HG02642 (cell line): ENCODE results near the gene SLC6A11.

Experiments used
- ATAC-seq: cut with Tn5 transposase; IDR thresholded peaks from one replicate; pipeline ENCODE4 v1.9.1; 2021; ENCODE audit warnings: mild to moderate bottlenecking; ENCODE audit not compliant: unreplicated experiment, poor library complexity

The SLC6A11 gene

DNA sequence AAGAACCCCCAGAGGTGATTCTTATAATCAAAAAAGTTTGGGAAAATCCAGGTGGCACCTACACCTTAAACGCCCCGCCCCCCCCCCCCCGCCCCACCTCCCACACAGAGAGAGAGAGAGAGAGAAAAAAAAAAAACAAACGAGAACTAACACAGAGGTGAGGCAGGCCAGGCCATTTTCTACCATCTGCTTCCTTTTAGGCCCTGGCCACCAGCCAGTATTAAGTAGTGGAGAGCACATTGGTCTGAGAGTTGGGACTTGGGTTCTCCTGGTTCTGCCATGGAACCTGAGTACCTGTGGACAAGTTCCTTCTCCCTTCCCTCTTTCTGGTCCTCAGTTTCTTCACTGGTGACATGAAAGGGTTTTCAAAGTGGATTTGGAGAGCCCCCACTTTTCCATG, 60.6 kb downstream of the SLC6A11 start:
- ATAC-seq = no peak

DNA sequence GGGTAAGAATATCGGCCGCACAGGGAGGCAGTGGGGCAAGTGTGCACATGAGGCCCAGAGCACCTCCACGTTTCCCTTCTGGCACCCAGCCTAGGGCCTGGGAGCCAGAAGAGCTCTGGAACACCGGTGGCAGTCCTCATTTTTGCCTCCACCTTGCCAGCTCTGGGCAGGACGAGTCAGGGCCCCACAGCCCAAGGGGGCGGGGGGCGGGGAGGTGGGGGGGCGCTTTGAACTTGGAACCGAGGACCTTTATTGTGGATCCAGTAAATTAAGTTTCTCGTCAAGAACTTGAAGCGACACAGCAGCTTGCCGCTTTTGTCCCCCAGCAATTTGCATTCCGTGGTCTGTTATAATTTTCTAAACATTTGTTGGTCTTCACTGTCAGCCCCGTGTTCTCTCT, 66.8 kb downstream of the SLC6A11 start:
- no peak for ATAC-seq

DNA sequence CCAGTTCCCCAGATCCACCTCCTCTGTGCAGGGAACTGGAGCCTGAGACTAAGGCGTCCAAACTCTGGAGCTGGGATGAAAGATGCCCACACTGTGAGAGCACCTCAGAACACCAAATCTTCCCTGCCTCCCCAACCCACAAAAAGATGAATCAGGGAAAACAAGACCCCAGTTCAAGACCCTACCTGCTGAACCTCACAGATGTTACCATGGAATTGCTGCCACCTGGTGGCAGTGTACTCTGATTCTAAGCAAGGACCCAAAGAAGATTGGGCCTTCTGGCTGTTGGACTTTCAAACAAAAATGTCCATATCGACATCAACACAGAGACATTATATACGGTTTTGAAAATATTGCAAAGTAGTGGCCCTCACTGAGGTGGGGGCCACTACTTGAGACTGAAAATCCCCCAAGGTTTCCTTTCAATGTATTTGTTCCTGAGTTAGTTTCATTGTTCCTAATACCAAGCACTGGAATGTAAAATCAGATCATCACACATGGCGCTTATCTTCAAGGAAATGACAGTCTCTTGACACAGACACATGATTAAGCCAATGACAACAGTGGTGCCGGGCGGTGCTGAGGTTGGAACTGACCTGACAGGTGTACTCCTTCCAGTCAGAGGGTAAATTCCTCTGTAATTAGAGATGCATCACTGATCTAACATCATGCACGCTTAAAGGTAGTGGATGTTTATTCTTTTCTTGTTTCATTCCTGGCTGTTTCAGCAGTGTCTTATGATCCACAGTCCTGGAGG, 67.6 kb downstream of the SLC6A11 start:
- no peak for ATAC-seq

DNA sequence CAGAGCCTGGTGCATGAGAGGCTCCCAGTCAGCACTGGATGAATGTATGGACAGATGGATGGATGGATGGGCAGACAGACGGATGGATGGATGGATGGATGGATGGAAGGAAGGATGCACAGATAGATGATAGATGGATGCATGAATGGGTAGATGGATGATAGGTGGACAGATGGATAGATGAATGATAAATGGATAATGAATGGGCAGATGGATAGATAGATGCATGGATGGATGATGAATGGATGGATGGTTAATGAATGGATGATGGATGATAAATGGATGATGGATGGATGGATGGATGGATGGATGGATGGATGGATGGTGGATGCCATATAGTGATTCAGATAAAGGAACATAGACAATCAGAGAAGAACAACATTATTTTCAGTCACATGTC, 71.0 kb downstream of the SLC6A11 start:
- ATAC-seq = no peak

DNA sequence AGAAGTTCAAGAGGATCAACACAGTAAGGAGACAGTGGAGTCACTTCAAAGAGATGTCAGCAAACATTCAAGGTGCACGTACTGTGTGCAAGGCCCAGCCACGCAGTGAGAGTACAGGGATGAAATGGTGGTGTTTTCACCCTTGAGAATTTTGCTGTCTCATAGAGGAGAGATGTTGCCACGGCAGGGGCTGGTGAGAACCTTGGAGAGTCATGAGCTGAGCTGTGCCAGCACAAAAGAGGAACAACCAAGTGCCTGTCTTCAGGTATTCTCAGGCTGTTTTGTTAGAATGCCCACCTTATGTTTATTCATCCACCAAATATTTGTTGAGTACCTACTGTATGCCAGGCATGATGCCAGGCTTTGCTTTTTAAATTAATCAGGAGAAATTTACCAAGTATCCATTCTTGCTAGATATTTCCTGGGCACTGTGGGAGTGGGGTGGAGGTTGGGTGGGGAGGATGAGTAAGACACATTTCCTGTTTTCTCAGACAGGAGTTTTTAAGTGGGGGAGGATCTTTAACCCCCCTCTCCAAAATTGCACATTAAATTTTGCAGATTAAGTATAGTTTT, 72.6 kb downstream of the SLC6A11 start:
- no peak for ATAC-seq

DNA sequence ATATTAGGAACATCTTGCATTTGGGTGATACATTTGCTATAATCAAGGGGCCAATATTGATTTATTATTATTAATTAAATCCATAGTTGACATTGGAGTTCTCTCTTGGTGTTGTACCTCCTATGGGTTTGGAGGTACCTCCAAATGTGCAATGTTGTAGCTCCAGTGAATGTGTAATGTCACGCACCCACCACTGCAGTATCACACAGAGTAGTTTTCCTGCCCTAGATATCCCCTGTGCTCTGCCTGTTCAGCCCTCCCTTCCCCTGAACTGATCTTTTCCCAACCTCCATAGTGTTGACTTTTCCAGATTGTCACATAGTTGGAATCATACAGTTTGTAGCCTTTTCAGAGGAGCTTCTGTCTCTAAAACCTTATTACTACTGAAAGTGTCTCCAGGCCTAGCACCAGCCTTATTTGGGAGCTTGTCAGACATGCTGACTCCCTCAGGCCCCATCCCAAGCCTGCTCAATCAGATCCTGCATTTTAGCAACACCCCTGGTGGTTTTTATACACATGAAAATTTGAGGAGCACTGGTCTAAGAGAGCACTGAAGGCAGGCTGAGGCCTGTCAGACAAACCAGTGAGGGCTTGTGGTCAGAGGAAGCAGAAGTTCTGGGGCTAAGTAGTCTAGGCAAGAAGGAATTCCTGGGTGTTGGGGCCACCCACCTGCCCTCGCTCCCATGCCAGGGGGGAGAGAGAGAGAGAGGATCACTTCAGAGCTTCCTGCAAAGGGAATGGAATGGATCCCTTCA, 73.4 kb downstream of the SLC6A11 start:
- ATAC-seq = no peak

DNA sequence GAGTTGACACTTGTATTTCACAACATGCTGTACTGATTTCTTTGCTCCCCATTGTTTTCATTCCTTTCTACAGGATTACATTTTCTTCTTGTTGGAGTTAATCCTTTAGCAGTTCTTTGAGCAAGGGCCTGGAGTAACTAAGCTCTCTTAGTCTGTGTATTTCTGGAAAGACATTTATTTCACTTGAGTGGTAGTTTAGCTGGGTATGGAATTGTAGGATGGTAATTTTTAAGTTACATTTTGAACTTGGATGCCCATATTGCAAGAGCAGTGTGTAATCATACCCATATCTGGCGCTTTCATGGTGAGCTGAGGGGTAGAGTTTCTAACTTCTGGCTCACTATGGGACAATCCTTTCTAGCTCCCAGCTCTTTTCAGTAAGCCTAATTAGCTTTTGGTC, 74.6 kb downstream of the SLC6A11 start:
- ATAC-seq = no peak

DNA sequence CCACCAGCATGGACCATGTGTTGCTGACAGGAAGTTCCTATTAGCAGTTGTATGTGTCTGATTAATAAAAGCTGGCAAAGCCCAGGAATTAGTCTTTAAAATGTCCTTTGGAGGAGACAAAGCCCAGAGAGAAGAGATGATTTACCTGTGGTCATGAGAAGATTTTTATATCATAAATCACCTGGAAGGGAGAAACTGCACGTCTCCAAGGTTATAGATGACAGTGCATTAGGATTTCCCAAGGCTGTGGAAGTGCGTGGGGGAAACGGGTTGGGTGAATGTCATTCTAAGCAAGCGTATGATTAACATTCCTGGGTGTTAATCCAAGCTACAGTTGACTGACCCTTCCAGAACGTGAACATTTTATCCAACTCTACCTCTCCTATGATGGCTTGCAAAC, 76.6 kb downstream of the SLC6A11 start:
- ATAC-seq = no peak

DNA sequence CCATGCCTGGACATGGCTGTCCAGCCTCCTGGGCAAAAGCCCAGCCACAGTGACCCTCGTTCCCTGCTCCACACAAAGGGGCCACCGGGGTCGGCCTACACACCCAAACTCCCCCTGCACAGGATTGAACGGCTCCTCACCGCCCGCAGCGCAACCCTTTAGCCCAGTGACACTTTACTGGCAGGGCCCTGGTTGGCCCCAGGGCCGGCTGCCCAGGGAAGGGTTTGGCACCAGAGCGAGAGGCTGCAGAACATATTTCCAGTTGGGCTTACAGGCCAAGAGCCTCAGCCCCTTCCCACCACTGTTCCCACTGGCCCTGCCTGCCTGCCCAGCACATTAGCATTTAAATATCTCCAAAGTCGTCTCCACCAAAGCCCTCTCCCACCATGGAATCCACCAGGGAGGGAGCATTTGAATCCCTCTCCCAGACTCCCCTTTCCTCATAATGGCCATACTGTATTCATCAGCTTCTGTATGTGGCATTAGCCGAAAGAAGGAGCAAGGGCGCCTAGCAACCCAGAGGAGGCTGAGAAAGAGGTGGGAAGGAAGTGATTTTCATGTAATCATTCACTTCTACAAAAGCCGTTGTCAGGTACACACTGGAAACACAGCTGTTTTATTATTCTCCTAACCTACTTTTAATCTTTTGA, 85.4 kb downstream of the SLC6A11 start:
- no peak for ATAC-seq

DNA sequence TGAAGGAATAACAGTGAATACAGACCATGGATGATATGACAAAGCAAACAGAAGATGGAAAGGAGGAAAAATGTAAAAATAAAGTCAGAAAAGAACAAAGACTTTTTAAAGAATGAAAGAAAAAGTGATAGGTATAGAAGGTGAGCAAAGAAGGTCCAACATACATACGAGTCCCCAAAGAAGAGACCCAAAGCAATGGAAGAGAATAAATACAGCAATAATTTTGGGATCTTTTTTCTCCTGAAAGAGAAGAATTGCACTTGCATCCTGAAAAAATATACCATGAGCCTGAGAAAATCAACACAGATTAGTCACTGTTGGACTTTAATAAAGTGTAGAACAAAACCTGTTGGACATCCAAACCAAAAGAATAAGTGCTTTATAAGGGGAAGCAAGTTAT, 91.2 kb downstream of the SLC6A11 start:
- no peak for ATAC-seq

DNA sequence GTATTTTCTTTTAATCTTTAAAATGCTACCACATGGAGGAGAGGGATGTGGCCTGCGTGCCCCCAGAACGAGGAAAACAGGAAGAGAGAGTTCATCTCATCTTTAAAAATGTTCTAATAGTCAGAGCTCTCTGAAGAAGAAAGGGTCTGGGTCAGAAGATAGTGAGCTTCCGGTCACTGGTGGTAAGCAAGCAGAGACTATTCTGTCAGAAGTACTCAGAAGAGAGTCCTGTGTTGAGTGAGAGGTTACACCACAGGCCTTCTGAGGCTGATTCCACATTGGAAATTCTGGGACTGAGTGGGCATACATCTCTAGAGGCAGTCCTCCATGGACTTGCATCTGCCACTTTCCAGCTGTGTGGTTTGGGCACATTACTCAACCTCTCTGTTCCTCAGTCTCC, 94.3 kb downstream of the SLC6A11 start:
- ATAC-seq = no peak

DNA sequence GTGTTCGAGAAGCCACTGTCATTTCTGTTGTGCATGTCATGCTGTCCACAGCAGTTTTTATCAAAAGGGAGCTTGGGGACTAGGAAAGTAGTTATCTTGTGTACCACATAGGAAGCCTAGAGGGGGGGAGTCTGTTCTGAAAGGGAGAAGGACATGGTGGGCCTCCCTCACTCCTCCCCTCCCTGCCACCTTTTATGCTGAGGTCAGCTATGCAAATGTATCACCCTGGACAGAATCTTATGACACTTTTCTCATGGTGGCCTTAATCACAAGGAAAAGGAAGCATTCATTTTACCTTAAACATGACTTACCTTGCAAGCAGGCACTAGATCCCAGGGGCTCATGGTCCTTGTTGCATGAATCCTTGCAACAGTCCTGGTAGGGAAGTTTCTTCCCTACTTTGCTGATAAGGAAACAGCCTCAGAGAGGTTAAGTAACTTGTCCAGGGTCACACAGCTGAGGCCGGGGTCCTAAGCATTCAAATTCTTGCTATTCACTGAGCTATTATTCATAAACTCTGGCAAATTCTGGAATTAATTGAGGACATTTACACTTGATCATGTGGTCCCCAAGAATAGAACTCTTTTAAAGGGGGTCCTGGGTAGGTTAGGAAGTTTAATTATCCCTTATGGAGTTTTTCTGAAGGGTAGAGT, 95.4 kb downstream of the SLC6A11 start:
- no peak for ATAC-seq

DNA sequence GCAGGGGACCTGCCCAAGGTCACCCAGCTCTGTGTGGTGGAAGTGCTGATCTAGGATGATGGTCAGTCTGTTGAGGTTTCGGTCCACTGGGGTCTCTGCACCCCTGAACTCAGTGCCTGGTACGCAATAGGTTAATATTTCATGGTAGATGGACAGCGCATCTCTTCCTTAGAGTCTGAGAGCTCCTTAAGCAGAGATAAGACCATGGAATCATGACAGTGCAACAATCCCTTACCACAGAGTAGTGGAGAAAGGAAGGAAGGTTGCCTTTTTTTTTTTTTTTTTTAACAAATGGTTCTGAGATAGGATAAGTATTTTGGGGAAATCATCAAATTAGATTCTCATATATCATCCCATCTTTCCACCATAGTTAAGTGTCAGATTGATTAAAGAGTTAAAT, 96.8 kb downstream of the SLC6A11 start:
- ATAC-seq = no peak

DNA sequence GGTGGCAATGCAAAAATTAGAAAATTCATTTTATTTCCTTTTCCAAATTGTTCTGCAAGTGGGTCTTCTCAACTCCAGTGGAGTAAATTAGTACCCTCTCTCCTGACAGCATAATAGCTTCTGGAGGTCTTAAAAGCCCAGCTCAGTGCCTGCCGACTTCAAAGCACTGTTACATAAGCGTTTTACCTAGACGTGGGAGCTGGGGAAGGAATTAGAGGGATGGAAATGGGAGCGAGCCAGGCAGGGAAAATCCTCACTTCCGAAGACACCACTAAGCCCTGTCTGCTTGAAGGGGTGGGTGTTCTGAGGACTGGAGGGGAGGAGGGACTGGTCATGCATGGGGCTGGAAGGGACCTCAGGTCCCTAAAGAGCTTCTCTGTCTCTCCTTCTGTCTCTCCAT, 99.3 kb downstream of the SLC6A11 start:
- ATAC-seq = no peak

DNA sequence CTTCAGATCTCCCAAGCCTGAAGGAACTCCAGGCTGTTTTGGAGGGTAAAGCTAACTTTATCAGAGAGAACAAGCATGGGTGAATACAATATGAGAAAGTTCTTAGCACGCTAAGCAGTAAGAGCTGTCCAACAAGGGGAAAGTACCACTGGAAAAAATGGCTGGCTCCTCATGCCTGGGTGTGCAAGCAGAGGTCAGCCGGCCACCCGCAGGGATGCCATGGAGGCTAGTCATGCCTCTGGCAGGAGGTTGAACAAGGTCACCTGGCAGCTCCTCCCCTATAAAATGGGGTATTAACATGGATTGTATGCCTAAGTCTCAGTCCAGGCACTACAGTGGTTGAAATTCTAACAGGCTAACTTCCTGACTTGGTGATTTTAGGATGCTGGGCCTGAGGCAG, 101.1 kb downstream of the SLC6A11 start:
- ATAC-seq = no peak

DNA sequence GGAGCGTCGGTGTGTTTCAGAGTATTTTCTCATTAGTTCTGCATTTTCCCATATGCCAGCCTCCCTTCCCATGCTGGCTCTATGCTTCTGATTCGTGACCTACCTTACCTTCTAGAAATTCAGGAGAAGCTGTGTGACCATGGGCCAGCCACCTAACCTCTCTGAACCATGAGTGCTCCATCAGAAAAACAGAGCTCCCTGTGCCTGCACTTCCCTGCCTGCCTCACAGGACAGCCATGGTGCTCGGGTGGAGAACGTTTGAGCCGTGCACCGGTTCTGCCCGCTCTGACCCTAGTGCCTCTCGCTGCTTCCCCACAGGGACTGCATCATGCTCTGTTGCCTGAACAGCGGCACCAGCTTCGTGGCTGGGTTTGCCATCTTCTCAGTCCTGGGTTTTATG, 102.0 kb downstream of the SLC6A11 start:
- ATAC-seq = no peak

DNA sequence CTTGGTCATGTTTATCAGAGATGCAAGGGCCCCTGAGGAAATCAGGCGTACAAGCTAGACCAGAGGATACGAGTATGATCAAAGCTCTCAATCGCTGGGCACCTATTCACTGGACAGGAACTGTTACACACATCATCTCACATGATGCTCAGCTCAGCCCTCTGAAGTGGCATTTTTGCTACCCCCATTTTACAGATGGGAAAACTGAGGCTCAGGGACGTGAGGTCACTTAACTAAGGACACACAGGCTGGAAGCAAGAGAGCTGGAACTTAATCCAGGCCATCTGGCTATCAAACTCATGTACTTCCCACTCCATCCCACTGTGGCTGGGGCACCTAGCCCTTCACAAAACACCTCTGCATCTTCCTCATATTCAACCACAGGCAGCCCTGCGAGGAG, 103.6 kb downstream of the SLC6A11 start:
- ATAC-seq = no peak

DNA sequence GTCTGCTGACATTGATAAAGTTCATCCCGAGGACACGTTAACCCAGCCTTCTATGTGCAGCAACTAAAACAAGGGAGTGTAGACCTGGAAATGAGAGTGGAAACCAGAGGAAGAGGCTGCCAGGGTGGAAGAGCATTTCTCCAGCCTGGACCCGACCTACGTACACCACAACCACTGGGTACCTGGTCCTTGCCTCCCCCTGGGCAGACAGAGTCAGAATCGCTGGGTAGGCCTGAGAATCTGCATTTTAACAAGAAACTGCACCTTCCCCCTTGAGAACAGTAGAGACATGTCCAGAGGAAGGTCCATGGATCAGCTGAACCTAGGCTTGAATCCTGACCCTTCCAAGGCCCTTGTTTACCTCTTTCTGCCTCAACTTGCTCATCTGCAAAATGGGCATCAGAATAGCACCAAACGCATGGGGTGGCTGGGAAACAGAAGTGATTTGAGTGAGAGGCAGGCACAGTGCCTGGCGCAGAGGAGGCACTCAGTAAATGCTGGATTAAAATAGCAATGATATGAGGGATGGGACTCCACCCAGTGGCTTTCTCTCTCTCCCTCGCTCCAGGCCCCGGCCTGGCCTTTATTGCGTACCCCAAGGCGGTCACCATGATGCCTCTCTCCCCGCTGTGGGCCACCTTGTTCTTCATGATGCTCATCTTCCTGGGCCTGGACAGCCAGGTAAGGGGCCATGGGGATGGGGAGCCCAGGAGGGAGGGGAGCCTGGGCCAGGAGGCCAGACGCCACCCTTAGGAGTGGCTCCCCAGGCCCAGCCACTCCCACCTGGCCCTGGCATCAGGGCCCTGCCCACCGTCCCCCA, 109.6 kb downstream of the SLC6A11 start:
- ATAC-seq = no peak

DNA sequence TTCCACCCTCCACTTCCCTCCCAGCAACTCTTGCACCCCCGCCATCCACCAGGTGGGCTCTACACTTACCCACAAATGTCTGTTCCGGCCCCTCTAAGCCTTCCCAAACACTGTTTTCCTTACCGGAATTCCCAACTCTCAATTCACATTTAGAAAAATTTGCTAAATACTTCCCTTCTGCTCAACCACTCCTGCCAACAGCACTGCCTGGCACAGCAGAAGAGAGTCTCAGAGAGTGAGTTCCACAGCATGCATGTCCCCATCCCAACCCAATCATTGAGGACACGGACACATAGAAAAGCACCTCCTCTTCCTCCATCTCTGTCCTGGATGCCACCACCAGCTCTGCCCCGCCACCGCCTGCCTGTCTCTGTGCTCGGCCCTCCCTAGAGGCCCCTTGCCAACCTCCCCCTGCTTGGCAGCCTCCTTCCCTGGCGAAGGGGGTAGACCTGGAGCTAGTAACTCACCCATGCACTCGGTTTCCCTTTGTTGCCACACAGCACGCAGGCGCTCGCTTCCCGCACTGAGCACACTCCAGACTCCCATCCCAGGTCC, 110.3 kb downstream of the SLC6A11 start:
- ATAC-seq = no peak
